ENCODE results near the gene PPP6R2.

Gene PPP6R2

DNA sequence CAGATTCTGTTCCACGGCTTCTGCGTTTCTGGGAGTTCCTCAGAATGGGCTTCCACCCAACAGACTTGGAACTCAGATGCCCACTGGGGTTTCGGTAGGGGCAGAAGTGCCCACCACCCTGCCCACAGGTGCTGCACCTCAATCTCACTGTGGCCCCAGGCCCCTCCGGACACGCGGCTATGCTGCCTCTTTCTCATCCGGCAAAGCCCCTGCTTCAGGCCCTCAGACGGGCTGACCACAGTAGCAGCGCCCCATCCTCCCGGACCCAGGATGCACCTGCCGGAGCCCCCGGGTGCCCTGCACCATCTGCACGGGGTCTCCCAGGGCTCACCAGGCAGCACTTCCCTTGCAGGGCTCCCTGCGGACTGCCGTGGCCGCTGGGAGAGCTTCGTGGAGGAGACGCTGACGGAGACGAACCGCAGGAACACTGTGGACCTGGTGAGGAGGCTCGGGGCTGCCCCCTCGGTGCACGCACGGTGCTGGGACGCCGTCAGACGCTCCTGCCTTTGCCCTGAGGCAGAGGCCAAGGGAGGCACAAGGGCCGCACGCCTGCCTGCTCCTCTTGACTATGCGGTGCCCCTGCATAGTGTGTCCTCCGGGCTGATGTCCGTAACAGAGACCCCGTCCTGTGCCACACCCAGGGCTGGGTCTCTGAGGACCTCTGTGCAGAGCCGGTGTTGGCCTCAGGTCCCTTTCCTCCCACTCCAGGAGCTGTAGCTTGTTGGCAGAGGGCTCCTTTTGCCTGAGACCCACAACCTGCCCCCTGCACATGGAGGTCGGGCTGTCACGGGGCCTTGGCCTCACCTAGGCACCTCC, 93.1 kb downstream of the PPP6R2 start:
- no peak for DNase-seq

GRCh38 chr22:50436841-50437341, 93.8 kb downstream of the PPP6R2 start:
- no peak for DNase-seq

DNA sequence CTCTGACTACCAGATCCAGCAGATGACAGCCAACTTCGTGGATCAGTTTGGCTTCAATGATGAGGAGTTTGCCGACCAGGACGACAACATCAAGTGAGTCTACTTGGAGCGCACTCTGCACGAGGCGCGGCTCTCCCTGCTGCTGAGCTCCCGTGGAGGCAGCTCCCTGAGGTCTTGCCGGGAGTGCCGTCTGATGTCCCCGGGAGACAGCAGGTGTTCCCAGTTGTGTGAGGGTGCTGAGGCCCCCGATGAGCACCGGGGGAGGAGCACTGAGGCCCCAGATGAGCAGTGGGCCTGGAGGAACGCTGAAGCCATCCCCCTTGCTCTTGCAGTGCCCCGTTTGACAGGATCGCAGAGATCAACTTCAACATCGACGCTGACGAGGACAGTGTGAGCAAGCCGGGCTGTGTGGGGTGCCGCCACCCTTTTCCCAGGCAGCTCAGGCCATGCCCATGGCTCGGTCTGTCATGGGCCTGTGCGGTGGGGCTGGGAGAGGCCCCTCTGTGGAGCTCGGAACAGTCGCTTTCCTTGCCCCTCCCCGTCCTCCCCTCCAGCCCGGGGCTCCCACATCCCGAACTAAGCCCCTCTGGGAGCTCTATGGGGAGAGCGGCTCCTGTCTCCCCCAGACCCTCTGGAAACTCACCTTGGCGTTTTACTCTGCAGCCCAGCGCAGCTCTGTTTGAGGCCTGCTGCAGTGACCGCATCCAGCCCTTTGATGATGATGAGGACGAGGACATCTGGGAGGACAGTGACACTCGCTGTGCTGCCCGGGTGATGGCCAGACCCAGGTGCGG, 94.6 kb downstream of the PPP6R2 start:
- DNase-seq = no peak

DNA sequence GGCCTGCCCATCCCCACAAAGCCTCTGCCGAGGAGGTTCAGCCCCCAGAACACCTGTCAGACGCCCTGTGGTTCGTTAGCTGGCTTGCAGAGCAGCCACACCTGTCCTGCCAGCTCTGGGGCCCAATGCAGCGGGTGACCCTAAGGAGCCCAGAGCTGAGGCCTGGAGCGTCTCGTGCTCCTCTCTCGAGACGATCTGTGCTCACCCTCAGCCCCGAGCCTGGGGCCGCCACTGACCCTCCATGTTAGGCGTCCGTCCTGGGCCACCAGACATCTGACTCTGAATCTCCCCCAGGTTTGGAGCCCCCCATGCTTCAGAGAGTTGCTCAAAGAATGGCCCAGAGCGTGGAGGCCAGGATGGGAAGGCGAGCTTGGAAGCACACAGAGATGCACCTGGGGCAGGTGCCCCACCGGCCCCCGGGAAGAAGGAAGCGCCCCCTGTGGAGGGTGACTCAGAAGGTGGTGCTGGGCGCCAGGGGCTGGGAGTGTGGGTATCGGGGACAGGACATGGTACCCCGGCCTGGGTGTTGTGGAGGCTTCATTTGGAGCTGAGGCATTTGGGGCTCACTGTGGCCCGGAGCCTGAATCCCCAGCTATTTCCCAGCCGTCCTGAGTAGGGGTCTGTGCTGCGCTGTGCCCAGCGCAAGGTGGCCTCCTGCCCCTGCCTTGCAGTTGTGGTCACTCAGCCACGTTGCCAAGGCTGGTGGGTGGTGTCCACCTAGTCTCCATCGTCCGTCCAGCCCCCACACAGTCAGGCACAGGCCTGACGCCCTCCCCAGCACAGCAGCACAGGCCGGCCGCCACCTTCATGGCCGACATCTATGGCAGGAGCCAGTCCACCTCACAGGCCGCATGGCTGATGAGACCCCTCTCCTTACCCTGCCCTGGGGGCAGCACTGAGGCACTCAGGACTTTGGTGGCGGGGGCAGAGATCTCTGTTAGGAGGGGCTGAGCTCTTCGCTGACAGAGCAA, 95.5 kb downstream of the PPP6R2 start:
- DNase-seq = no peak

GRCh38 chr22:50439314-50439870, 96.3 kb downstream of the PPP6R2 start:
- no peak for DNase-seq

- DNase-seq = no peak
Observed at GRCh38 chr22:50439871-50440331, 96.8 kb downstream of the PPP6R2 start.

DNA sequence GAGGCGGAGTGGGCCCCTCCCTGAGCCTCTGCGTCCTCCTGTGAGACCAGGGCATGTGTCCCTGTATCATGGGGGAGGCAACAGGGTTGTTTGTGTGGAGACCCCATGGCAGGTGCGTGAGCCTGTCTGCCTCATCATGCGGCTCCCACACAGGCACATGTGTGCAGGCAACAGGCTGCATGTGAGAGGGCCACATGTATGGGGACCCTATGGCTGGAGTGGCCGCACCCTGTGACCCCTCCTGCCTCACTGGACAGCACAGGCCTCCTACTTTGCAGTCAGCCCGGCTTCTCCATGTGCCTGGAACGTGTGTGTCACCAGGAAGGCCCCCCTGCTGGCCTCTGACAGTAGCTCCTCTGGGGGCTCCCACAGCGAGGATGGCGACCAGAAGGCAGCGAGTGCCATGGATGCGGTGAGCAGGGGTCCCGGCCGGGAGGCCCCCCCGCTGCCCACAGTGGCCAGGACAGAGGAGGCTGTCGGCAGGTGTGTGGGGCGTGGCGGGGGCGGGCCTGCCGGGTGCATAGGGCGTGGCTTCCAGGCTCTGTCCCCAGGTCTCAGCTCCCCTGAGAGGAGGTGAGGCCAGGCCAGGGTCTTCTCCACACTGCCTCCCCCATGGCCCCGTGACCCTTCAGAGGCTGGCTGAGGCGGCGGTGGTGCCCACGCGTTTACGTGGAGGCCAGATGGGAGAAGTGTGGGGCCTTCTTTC, 97.6 kb downstream of the PPP6R2 start:
- no peak for DNase-seq

GRCh38 chr22:50441428-50441993, 98.4 kb downstream of the PPP6R2 start:
- DNase-seq = no peak

GRCh38 chr22:50443197-50443596, 100.1 kb downstream of the PPP6R2 start:
- no peak for DNase-seq

DNA sequence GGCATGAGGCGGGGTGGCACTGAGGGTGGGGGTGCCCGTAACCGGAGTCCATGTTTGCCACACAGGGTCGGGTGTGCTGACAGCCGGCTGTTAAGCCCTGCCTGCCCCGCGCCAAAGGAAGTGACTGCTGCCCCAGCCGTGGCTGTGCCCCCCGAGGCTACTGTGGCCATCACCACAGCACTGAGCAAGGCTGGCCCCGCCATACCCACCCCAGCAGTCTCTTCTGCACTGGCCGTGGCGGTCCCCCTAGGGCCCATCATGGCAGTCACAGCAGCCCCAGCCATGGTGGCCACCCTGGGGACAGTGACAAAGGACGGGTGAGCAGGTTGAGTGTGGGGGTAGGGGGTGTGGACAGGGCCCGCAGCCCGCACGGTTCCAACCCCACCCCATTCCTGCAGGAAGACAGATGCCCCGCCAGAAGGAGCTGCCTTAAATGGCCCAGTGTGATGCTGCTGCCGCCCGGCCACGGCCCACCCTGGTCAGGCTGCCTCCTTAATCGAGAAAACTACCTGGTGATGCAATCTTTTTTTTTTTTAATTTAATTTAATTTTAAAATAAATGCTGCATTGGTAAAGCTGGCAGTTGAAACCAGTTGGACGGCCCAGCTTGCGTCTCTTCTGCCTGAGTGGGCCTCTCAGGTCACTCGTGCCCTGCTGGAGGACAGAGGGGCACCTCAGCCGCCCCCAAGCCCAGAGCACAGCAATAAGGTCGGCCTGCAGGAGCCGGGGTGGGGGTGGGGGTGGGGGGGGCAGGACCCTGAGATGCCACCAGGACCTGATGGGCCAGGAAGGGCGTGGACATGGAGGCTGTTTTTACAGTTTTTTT, 100.9 kb downstream of the PPP6R2 start:
- no peak for DNase-seq

- no peak for DNase-seq
Observed at GRCh38 chr22:50444663-50445062, 101.5 kb downstream of the PPP6R2 start.

DNA sequence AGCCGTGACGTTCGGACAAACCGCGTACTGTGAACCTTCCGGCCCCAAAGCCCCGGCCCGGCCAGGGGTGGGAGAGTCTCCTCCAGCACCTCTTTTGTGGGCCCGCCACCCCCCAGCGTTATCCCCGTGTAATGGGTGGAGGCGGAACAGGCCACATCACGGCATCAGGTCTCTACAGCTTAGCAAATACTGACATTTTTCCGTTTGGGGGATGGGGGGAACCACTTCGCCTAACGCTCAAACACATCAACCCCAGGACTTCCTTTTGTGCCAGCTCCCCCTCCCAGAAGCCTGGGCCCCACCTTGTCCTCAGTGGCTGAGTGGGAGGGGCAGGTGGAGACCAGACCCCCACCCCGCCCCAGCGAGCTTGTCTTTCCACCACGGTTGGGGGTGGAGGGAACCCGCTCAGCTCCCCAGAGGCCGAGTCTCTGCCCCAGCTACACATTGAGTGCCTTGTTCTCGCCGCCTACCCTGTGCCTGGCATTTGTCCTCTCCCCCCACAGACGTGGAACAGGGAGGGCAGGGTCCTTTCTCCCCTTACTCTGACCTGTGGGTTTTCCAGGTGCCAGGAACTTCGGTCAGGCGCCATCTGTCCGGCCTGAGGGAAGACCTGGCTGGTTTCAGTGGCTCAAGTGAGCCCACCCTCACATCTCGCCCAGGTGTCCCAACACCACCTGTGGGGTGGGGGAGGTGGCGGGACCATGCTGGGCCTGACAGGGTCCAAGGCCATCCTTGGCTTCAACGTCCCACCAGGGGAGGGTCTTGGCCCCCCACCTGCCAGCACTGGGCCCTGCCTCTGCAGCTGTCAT, 102.1 kb downstream of the PPP6R2 start:
- DNase-seq = no peak

DNA sequence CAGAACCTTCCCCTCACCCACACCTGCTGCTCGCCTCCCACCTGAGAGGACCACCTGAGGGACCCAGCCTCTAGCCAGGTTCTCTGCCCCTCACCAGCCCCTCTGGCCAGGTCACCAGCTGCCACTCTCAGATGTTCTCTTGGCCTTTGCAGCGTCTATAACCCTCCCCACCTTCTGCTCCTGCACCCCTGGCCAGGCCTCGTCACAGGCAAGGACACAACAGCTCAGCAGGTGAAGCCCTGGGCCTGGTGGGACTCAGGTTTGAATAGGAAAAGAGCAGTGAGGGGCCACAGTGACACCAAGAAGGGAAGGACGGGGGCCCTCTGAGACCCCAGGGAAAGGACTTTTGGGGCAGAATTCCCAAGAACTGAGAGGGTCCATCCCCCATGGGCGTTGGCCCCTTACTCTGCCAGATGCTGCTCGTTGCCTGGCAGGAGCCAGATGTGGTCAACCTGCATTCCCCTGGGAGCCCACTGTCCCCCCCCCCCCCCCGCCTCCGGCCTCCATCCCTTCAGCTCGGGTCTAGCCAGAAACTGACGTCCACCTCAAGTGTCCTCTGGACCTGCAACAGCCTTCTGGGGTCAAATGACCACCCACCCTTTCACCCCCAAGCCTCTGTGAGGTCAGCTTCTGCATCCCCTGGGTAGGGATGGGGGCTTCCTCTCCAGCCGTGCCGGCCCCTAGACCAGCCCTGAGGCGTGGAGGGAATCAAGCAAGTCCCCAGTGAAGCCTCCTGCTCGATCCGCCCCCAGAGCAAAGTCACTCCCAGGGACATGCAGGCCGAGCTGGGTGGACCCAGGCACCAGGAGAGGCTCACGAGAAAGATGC, 103.0 kb downstream of the PPP6R2 start:
- DNase-seq = no peak

- DNase-seq = no peak
Observed at GRCh38 chr22:50446708-50447575, 103.8 kb downstream of the PPP6R2 start.

DNA sequence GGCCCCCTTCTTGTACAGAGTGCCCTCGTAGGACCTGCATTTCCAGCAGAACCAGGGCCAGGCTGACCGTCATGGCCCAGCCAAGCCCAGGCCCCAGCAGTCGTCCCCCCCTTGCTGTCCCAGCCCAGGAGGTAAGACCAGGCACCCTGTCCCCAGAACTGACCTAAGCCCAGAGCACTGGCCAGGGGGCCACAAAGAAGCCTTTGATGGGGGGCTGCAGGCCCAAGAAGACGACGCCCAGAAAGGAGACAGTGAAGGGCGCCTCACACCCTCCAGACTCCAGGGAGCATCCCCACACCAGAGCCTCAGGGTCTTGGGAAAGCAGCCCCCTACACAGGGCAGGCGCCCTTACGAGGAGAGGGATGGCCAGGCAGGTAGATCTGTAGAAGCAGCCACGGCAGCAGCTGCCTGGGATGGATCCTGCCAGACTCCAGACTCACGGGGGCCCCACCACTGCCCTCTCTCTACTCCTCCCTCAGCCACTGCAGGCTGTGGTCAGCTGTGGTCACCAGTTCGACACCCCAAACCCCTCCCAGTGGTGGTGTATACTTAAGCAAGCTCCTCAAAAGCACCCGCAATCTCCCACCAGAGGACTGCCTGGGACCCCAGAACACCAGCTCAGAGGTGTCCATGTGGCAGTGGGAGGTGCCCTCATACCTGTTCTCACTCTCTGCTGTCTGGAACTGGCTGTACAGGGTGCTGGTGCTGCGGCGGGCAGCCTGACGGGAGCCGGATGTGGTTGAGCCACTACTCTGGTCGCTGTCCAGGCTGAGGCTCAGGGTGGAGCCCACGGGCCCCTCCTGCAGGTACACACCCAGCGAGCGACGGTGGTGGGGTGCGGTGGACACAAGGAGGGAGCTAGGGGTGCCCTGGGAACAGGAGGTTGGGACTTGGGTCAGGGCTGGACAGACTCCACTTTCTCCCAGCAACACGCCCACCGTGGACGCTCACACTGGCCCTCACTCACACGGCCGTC, 104.7 kb downstream of the PPP6R2 start:
- no peak for DNase-seq

DNA sequence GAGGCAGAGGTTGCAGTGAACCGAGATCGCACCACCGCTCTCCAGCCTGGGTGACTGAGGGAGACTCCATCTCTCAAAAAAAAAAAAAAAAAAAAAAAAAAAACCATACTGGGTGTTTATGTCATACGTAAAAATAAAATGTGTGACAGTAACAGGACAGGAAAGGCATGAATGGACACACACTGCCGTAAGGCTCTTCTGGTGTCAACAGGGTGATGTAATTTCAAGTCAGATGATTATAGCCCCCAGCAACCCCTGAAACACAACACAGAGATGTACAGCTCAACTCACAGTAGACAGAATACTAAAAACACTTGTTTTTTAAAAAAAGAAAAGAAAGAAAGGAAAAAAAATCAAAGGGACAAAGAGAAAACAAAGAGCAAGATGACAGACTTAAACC, 109.5 kb downstream of the PPP6R2 start:
- DNase-seq = no peak

All from DMS 273 treated with DMSO at 0.1 percent for 48 hours (cell line).